Spleen (tissue), 11 donors: ENCODE measurements around the gene LILRB2. TPM values are rescaled to one million over a fixed set of nuclear protein-coding genes. Genes with fewer than 3 reads are reported as not detected.
"Not testable (repeated sequence)": the region's sequence is repeated elsewhere in the genome, so short reads cannot be mapped to it uniquely, and the experiment has no call there.

Experiments
- DNase-seq: peaks from one replicate; pipeline ENCODE4 v3.0.0-alpha.2; 2020
- H3K27ac ChIP-seq, 8 donors: fragments of 200-600 bp; sonication (generic) in 7 of 8; 1 replicate in 4 of 8; 2 replicates in 4 of 8; pipeline versions ENCODE4 v1.5.0 to v1.8.0; 2016 to 2021; ENCODE audit warnings: inconsistent platforms in 4 of 8, mild to moderate bottlenecking in 4 of 8, moderate library complexity in 1 of 8
- H3K27me3 ChIP-seq, 7 donors: fragments of 200-600 bp; sonication (generic) in 6 of 7; replicated peaks in 1 of 7; 1 replicate in 4 of 7; 2 replicates in 3 of 7; pipeline versions ENCODE4 v1.5.0 to v1.8.0; 2016 to 2021; ENCODE audit warnings: inconsistent platforms in 3 of 7, mild to moderate bottlenecking in 1 of 7
- H3K36me3 ChIP-seq, 6 donors: fragments of 200-600 bp; sonication (generic) in 5 of 6; 1 replicate in 4 of 6; 2 replicates in 2 of 6; pipeline versions ENCODE4 v1.5.0 to v1.8.0; 2016 to 2021; ENCODE audit warnings: inconsistent platforms in 2 of 6
- H3K4me1 ChIP-seq, 6 donors: fragments of 200-600 bp; sonication (generic) in 5 of 6; 1 replicate in 3 of 6; 2 replicates in 3 of 6; pipeline versions ENCODE4 v1.5.0 to v1.8.0; 2016 to 2021; ENCODE audit warnings: inconsistent platforms in 3 of 6
- H3K4me3 ChIP-seq, 8 donors: fragments of 200-600 bp; sonication (generic) in 7 of 8; 1 replicate in 4 of 8; 2 replicates in 4 of 8; pipeline versions ENCODE4 v1.5.0 to v1.8.0; 2016 to 2021; ENCODE audit warnings: inconsistent platforms in 4 of 8, mild to moderate bottlenecking in 4 of 8, moderate library complexity in 2 of 8
- H3K9me3 ChIP-seq, 8 donors: fragments of 200-600 bp; sonication (generic) in 7 of 8; 1 replicate in 4 of 8; 2 replicates in 4 of 8; pipeline versions ENCODE4 v1.5.0 to v1.8.0; 2016 to 2021; ENCODE audit warnings: inconsistent platforms in 4 of 8
- CTCF ChIP-seq, 11 experiments: fragments of 200-600 bp in 7 of 11; fragments of 450-650 bp in 4 of 11; sonication (generic) in 4 of 11; IDR thresholded peaks in 8 of 11; conservative IDR thresholded peaks in 3 of 11; 1 replicate in 7 of 11; 2 replicates in 4 of 11; pipeline versions ENCODE4 v1.4.0 to v1.8.0; 2016 to 2021; ENCODE audit warnings: antibody characterized with exemption in 11 of 11, inconsistent platforms in 4 of 11, mild to moderate bottlenecking in 1 of 11
- POLR2A ChIP-seq, 3 donors: fragments of 450-650 bp; IDR thresholded peaks; one replicate each; pipeline ENCODE4 v1.5.1; 2017; ENCODE audit warnings: antibody characterized with exemption in 3 of 3, mild to moderate bottlenecking in 1 of 3
- POLR2AphosphoS5 ChIP-seq, 3 donors: sonication (generic); formaldehyde crosslinking; IDR thresholded peaks; one replicate each; pipeline ENCODE4 v1.5.1; 2017; ENCODE audit warnings: antibody characterized with exemption in 3 of 3
- WGBS, 5 donors: extraction: QIAGEN DNeasy Blood & Tissue Kit in 3 of 5; methylation state at CpG; one replicate each; pipeline versions ENCODE4 v1.1.5 to v1.1.7; 2013 to 2018; 5-methylcytosine and 5-hydroxymethylcytosine counted together
- intact Hi-C: fragments of 100-400 bp; cut with DNase I; formaldehyde crosslinking; loops from one replicate; pipeline ENCODE4 v1.15.0; 2023; ENCODE audit warnings: low total_unique reads
- polyA plus RNA-seq, 3 donors: library from polyadenylated mRNA; stranded (reverse); fragments of 200-250 nt; gene quantifications; one replicate each; pipeline ENCODE4 v1.2.1, GENCODE V29; 2013
- total RNA-seq, 7 donors: library from RNA; depleted of rRNA in 3 of 7; stranded (reverse); fragments of >200 nt in 3 of 7; fragmentation: NEBNext Ultra II Directional in 4 of 7; extraction: Animal tissue kit (Norgen Biotek cat#: 25700) in 4 of 7; gene quantifications; one replicate each; pipeline versions ENCODE4 v1.1.0 to v1.2.1, GENCODE V29; 2016 to 2021
- donor health status: healthy with polysubstance abuse.
- donor health status: DM: no; HTN: no; CAD: no; lungs with moderate emphysema.
- donor health status: DM: no; HTN: no; CAD: no.
- donor health status: Bipolar disorder and iron deficiency.
- donor health status: healthy.
- donor health status: DM: no; HTN: no; CAD: no.
- donor health status: DM: yes; HTN: yes; CAD: no.

LILRB2 gene
- total and polyA plus RNA-seq, 10 donors = 10.2 to 209 (median 81.5) TPM

GRCh38 chr19:54298357-54299125 is 17.6 kb upstream of the LILRB2 start:
- peak overlapping the region in 2 of 8 donors; percentile 34 to 50 for H3K27ac ChIP-seq
- H3K4me1 ChIP-seq = peaks cover 0 to 44% (median 8%) of the 10 kb centered on the region in 6 donors
- 67 to 73% (median 70%) methylated on average over 1 to 4 of the region's 4 CpGs for WGBS, 5 donors
- peaks cover 0 to 69% (median 10%) of the 10 kb centered on the region in 7 donors for H3K27me3 ChIP-seq
- TF ChIP-seq POLR2AphosphoS5 (IDR thresholded peaks at IDR 0.05) = no peak
- no peak for TF ChIP-seq POLR2A (IDR thresholded peaks at IDR 0.05)
- no peak for TF ChIP-seq CTCF (IDR thresholded peaks at IDR 0.05 in 8 of 11, conservative IDR thresholded peaks at IDR 0.05 in 3 of 11)
- DNase-seq = peak; percentile 70
- H3K4me3 ChIP-seq = no peak overlapping the region
- H3K36me3 ChIP-seq = no peaks in the 10 kb centered on the region
- H3K9me3 ChIP-seq = peaks cover 0 to 7% (median 0%) of the 10 kb centered on the region in 8 donors
- intact Hi-C loops = no loop called here

GRCh38 chr19:54297759-54298305 is 16.9 kb upstream of the LILRB2 start:
- WGBS, 5 donors = 22 to 47% (median 40%) methylated on average over 7 of the region's 7 CpGs
- H3K4me3 ChIP-seq = no peak overlapping the region
- H3K27me3 ChIP-seq = peaks cover 0 to 76% (median 10%) of the 10 kb centered on the region in 7 donors
- DNase-seq = peak; percentile 50
- H3K36me3 ChIP-seq = no peaks in the 10 kb centered on the region
- intact Hi-C loops = no loop called here
- peaks cover 0 to 7% (median 0%) of the 10 kb centered on the region in 8 donors for H3K9me3 ChIP-seq
- H3K4me1 ChIP-seq = peaks cover 0 to 38% (median 8%) of the 10 kb centered on the region in 6 donors
- peak in 5 of 11 experiments; percentile 17 to 46 (median 38) for TF ChIP-seq CTCF (IDR thresholded peaks at IDR 0.05 in 8 of 11, conservative IDR thresholded peaks at IDR 0.05 in 3 of 11)
- TF ChIP-seq POLR2AphosphoS5 (IDR thresholded peaks at IDR 0.05) = no peak
- TF ChIP-seq POLR2A (IDR thresholded peaks at IDR 0.05) = no peak
- peak overlapping the region in 1 of 8 donors; percentile 50 for H3K27ac ChIP-seq

GRCh38 chr19:54294539-54294938 is 13.6 kb upstream of the LILRB2 start:
- H3K27ac ChIP-seq = no peak overlapping the region
- peaks cover 0 to 34% (median 11%) of the 10 kb centered on the region in 6 donors for H3K4me1 ChIP-seq
- peaks cover 0 to 87% (median 10%) of the 10 kb centered on the region in 7 donors for H3K27me3 ChIP-seq
- WGBS, 5 donors = 85 to 95% (median 90%) methylated on average over 6 of the region's 6 CpGs
- H3K4me3 ChIP-seq = no peak overlapping the region
- no peak for TF ChIP-seq POLR2A (IDR thresholded peaks at IDR 0.05)
- TF ChIP-seq POLR2AphosphoS5 (IDR thresholded peaks at IDR 0.05) = no peak
- no peak for TF ChIP-seq CTCF (IDR thresholded peaks at IDR 0.05 in 8 of 11, conservative IDR thresholded peaks at IDR 0.05 in 3 of 11)
- intact Hi-C loops = no loop called here
- H3K36me3 ChIP-seq = no peaks in the 10 kb centered on the region
- DNase-seq = no peak
- H3K9me3 ChIP-seq = peaks cover 0 to 7% (median 0%) of the 10 kb centered on the region in 8 donors

GRCh38 chr19:54289160-54289559 is 8.2 kb upstream of the LILRB2 start:
- peaks cover 0 to 54% (median 4%) of the 10 kb centered on the region in 7 donors for H3K27me3 ChIP-seq
- H3K9me3 ChIP-seq, DNase-seq, H3K36me3 ChIP-seq, H3K27ac ChIP-seq, intact Hi-C loops, H3K4me3 ChIP-seq: not testable (repeated sequence)
- peaks cover 0 to 51% (median 31%) of the 10 kb centered on the region in 6 donors for H3K4me1 ChIP-seq
- WGBS, 5 donors = 40 to 57% (median 47%) methylated on average over 2 to 8 of the region's 8 CpGs
